ENCODE data around the gene PLD1.

Gene PLD1

DNA sequence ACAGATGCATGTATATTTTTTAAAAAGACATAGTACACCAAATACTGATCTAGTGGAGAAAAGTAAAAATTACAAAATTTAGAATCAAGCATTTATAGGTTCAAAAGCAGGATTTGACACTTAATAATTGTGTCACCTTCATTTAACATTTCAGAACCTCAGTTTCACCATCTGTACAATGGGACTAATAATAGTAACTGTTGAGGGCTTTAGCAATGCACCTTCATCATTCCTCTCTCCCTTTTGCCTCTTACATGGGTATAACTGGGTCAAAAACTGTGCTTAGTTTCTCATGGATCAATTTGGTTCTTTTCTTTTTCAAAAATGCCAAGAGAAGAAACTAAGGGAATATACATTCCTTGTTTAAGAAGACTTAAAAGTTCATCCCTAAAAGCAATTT, 27.4 kb upstream of the PLD1 start:
- FAIRE-seq = no peak
- DNase-seq (ENCODE audit: insufficient read length, low spot score) = no peak

GRCh38 chr3:171836855-171837254, 26.6 kb upstream of the PLD1 start:
- no peak for DNase-seq (ENCODE audit: insufficient read length, low spot score)

DNA sequence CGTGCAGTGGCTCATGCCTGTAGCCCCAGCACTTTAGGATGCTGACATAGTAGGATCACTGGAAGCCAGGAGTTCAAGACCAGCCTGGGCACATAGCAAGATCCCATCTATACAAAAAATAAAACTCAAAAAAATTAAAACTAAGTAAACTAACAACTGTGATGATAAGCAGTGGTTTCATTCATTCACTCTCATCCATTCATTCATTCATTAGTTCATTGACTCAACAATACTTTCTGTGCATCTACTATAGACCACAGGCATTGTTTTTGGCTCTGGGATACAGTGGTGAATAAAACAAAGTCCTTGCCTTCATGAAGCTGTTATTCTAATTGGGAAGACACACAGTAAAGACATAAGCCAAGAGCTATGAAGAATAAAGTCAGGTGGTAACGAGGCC, 25.3 kb upstream of the PLD1 start:
- FAIRE-seq (no peak), DNase-seq (ENCODE audit: insufficient read length, low spot score) (no peak)

More at GRCh38 chr3:171836855-171837254, 26.6 kb upstream of the PLD1 start:
- FAIRE-seq = no peak

DNA sequence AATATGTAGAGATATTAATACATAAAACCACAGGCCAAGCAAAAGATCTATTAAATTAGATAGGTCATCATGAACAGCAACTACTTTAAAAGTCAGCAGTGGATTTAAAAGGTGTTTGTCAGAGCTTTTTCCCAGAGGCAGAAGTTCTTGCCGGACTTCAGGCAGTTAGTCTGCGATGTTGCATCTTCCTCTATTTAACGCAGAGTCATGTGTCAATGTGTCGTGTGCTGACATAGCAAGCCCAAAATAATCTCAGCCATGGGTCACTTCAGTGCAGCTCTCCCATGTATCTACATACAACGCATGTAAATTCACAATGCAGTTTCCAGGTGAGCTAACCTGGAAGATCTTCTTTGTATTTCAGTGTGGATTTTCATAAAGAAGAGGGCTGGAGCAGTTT, 24.8 kb upstream of the PLD1 start:
- DNase-seq (ENCODE audit: insufficient read length, low spot score) = no peak
- FAIRE-seq = no peak

- FAIRE-seq = no peak
Observed at GRCh38 chr3:171834461-171834801, 24.1 kb upstream of the PLD1 start.

DNA sequence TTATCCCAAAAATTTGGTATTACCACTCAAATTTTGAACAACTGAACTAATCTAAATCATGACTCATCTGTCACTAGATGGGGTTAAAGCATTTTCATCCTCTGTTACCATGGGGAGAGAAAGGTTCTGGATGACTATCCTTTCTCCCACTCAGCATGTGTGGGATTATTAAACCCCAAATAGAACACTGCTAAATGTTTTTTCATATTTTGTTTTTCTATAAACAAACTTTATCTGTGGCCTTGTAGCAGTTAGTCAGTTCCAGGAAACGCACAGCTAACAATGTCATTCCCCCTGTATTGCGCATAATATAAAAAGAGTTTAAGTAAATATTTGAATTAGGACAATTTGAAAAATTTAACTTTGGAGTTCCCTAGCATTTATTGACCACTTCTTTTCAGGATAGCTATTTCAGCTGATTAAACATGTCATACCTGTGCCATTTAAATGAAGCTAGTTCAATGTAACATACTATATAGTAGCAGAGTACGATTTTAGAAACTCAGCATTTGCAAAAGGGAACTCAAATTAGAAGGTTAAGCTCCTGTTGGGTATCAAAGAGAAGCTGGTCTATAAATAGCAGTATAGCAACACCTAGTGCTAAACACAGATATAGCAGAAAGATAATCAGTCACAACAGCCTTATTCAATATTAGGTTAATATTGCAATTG, 23.6 kb upstream of the PLD1 start:
- no peak for DNase-seq (ENCODE audit: insufficient read length, low spot score)

More at GRCh38 chr3:171834461-171834801, 24.1 kb upstream of the PLD1 start:
- DNase-seq (ENCODE audit: insufficient read length, low spot score) = no peak

GRCh38 chr3:171832989-171833388, 22.7 kb upstream of the PLD1 start:
- no peak for FAIRE-seq
- no peak for DNase-seq (ENCODE audit: insufficient read length, low spot score)

More for the DNA sequence above, 23.6 kb upstream of the PLD1 start:
- FAIRE-seq = no peak

DNA sequence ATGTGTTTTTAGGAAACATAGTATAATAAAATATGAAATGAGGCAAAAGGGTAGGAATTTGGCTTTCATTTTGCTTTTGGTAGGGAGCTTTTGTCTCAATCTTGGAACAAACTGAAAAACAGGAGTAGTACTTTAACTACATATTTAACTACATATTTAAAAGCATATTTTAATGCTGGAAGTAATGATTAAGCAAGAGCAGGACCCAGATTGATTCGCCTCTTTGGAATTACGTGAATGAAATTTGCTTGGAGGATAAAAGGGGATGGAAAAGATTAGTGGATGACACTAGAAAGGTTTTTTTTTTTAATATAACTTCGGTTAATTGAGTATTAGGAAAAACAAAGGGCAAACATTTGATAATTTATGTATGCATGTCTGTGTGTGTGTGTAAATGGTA, 21.7 kb upstream of the PLD1 start:
- no peak for FAIRE-seq
- no peak for DNase-seq (ENCODE audit: insufficient read length, low spot score)

- no peak for FAIRE-seq
- no peak for DNase-seq (ENCODE audit: insufficient read length, low spot score)
Observed at GRCh38 chr3:171830518-171830875, 20.2 kb upstream of the PLD1 start.

DNA sequence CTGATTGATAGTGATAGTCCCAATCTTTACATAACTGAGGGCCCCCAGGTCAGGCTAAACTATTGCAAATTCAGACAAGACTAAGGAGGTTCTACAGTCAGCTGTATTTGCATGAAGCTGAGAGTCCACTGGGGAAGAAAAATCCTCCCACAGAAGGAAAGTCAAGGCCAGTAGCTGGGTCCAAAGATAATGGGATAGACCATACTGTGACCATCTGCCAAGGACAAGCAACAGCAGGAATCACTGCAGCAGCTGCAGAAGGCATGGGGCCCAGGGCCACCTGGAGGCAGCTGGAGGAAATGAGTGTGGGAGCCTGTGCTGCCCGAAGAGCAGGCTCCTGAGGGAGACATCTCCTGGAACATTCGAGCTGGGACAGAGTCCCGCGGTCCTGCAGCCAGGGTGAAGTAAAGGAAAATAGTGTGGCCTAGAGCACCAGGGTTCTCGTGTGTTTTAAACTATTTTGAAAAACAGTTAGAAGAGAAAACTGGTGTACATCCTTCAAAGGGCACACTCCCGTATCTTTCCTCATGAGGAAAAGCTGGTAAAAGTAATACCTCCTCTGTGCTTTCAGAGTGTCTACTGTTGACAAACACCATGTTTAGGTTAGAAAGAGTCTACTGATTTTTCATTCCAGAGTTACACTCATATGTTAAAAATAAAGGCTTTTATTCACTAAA, 19.7 kb upstream of the PLD1 start:
- DNase-seq (ENCODE audit: insufficient read length, low spot score) = peak; percentile 59
- FAIRE-seq = peak; percentile 70

GRCh38 chr3:171828902-171829770, 18.9 kb upstream of the PLD1 start:
- no peak for FAIRE-seq

DNA sequence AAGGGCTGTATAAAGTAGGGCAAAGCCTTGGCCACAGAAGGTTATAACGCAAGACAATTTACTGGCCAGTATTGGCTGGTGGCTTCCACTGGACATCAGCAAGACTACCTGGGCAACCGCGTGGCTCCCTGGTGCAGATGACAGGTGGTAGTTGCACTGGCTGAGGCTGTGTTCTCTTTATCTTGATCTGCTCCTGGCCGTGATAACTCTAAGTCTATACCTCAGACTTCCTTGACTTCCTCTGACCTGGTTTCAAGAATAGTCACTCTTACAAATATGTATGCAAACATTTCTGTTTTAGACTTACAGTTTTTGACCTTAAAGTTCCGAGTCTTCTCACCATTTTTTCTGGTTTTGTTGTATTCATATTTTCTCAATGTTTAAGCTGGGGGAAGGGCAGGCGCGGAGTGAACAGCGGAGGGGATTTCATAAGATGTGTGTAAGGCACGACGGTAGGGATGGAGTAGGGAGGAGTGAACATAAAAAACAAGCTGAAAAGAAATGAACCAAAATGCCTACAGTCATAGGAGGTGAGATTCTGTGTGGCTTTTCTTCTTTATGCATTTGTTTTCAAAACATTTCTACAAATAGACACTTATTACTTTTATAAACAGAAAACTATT, 17.7 kb upstream of the PLD1 start:
- FAIRE-seq (no peak), DNase-seq (ENCODE audit: insufficient read length, low spot score) (no peak)

More at GRCh38 chr3:171828902-171829770, 18.9 kb upstream of the PLD1 start:
- no peak for DNase-seq (ENCODE audit: insufficient read length, low spot score)

GRCh38 chr3:171827385-171827784, 17.1 kb upstream of the PLD1 start:
- DNase-seq (ENCODE audit: insufficient read length, low spot score) (no peak), FAIRE-seq (no peak)

- DNase-seq (ENCODE audit: insufficient read length, low spot score) (peak; percentile 41), FAIRE-seq (no peak)
Observed at GRCh38 chr3:171825222-171825828, 15.0 kb upstream of the PLD1 start.

GRCh38 chr3:171824824-171825221, 14.5 kb upstream of the PLD1 start:
- no peak for FAIRE-seq
- DNase-seq (ENCODE audit: insufficient read length, low spot score) = no peak

DNA sequence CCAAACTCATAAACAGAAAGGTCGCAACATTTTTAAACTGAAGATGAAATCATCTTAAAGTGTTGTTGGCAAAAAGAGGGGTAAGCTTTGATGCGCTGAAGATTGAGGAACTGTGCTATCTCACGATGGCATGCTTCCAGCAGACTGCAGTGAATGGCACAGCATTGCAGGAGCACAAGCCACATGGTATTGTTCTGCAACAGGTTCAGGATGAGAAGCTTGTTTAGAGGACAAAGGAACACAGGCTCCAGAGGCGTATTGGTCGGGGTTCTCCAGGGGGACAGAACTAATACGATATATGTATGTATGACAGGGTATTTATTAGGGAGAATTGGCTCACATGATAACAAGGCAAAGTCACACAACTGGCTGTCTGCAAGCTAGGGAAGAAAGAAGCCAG, 13.8 kb upstream of the PLD1 start:
- DNase-seq (ENCODE audit: insufficient read length, low spot score) (no peak), FAIRE-seq (no peak)

DNA sequence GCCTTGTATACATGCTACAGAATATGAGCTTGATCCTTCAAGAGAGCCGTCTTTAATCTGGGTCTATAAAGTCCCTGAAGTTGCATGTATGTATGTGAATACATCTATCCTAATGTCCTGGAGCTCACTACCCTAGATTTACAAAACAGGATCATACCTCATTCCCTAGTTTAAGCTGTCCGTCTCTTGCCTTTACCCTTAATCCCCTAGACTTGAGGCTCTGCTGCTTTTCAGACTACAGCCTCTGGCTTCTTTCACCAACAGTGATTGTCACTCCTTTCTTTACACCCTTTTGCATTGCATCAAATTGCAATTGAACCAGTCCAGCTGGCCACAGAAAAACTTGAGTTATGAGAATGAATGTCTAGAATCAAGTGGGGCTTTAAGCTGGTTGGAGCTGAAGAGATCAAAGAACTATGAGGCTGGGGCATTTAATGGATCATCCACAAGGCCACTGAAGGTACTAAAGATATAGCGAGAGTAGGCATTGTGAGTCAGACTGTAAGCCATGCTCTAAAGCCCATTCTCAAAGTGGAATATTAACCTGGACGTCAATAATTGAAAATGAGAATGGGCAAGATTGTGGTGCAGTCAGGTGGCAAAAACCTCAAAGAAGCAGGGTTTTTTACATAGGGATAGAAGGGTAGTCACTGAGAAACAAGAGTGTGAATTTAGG, 12.3 kb upstream of the PLD1 start:
- DNase-seq (ENCODE audit: insufficient read length, low spot score) = no peak
- FAIRE-seq = no peak

GRCh38 chr3:171821778-171822358, 11.6 kb upstream of the PLD1 start:
- DNase-seq (ENCODE audit: insufficient read length, low spot score) (no peak), FAIRE-seq (no peak)

DNA sequence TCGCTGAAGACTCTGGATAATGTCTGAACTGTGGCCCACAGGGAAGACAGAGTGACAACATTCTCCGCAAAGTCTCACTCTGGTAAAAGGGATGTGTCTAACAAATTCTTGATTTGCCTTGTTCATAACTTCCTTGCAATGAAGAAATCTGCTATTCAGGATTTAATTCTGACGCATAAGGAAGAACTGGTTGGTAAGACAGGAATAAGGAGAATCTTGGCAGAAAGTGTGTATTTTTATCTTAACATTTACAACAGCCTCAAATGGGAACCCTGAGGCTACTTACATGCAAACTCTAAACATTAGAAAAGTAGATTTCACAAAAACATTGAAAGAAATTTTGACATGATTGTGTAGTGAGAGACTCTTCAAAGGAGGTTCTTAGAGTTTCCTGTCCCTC, 10.8 kb upstream of the PLD1 start:
- FAIRE-seq = no peak

More for the DNA sequence above, 10.8 kb upstream of the PLD1 start:
- no peak for DNase-seq (ENCODE audit: insufficient read length, low spot score)
